ENCODE results near the gene BBC3. TPM values are rescaled to one million over a fixed set of nuclear protein-coding genes. Genes with fewer than 3 reads are reported as not detected.
A peak's percentile ranks its signal among the peaks of the same experiment; 100 is the strongest.

BBC3 gene
- total and polyA plus RNA-seq, 2 of the 4 experiments (the other 2 are of a cell fraction): 1.6 to 6.5 TPM

GRCh38 chr19:47228937-47229675, 1.9 kb downstream of the BBC3 start (continued):
- no peak for TF ChIP-seq MAZ (IDR thresholded peaks at IDR 0.05; ENCODE audit: borderline replicate concordance, low read depth, low read length)
- TF ChIP-seq CEBPB (IDR thresholded peaks at IDR 0.05; ENCODE audit: low read depth, low read length): no peak
- TF ChIP-seq POLR2A (IDR thresholded peaks at IDR 0.05; ENCODE audit: low read depth, low read length): no peak

GRCh38 chr19:47228168-47228936, 2.6 kb downstream of the BBC3 start:
- peak; percentile 1; the same call in 1 of the 2 replicates for ATAC-seq (ENCODE audit: low read depth)
- H2BK5ac ChIP-seq (ENCODE audit: low read depth, low read length, poor library complexity, severe bottlenecking): peak overlapping the region; percentile 90
- peak overlapping the region; percentile 97 for H3K9ac ChIP-seq (ENCODE audit: low read depth, low read length)
- WGBS, 2 experiments (ENCODE audit: extremely low coverage in 2 of 2, insufficient read length in 1 of 2): 12% methylated on average over 18 of the region's 50 CpGs; no CpG with 5 or more reads in 1 of the 2 experiments
- peak overlapping the region; percentile 76 for H2BK120ac ChIP-seq (ENCODE audit: low read depth, low read length)
- ChIA-PET POLR2A (ENCODE audit: unreplicated experiment) (no interaction called here), CTCF (no interaction called here)
- no peaks in the 10 kb centered on the region for H3K9me3 ChIP-seq (ENCODE audit: control insufficient read depth, insufficient read depth, low read length)
- peak overlapping the region; percentile 3 for H3K18ac ChIP-seq (ENCODE audit: low read depth, low read length)
- no peak for TF ChIP-seq USF2 (IDR thresholded peaks at IDR 0.05; ENCODE audit: low read depth, low read length)
- TF ChIP-seq FOS (IDR thresholded peaks at IDR 0.05; ENCODE audit: low read depth, low read length): no peak
- no peak for TF ChIP-seq MXI1 (IDR thresholded peaks at IDR 0.05; ENCODE audit: borderline replicate concordance, low read depth, low read length)
- no peak for TF ChIP-seq MAZ (IDR thresholded peaks at IDR 0.05; ENCODE audit: borderline replicate concordance, low read depth, low read length)
- intact Hi-C loops (cut with micrococcal nuclease): no loop called here
- no TSS peak for BruUV-seq (replicated peaks)
- H2AK9ac ChIP-seq (replicated peaks; ENCODE audit: low read depth, low read length, poor library complexity): peak overlapping the region; percentile 95
- peaks cover 21% of the 10 kb centered on the region for H3K9me1 ChIP-seq (ENCODE audit: insufficient read depth, low read length)
- H2BK20ac ChIP-seq (ENCODE audit: low read depth, low read length): peak overlapping the region; percentile 46; the same call in 1 of the 2 replicates
- peak overlapping the region; percentile 97 for H3K27ac ChIP-seq (ENCODE audit: insufficient read depth, low read length)
- H3K36me3 ChIP-seq (ENCODE audit: control insufficient read depth, insufficient read depth, low read length): peaks cover 4% of the 10 kb centered on the region; the same call in 1 of the 2 replicates
- peak overlapping the region; percentile 22; the same call in 2 of the 3 replicates for H2BK15ac ChIP-seq (ENCODE audit: low read depth, low read length)
- peak overlapping the region; percentile 96 for H3K4me3 ChIP-seq (ENCODE audit: insufficient read depth, low read depth, low read length)
- peak overlapping the region; percentile 72 for H3K4ac ChIP-seq (ENCODE audit: low read depth, low read length)
- H4K5ac ChIP-seq (ENCODE audit: low read depth, low read length): 0 out of 2 replicates have a peak overlapping the region, but pooled peaks have one; percentile 0
- H3K27me3 ChIP-seq (ENCODE audit: control insufficient read depth, insufficient read depth, low read length): no peaks in the 10 kb centered on the region
- H3K23ac ChIP-seq (ENCODE audit: low read depth, low read length): peak overlapping the region; percentile 96
- no peak overlapping the region; the same call in 1 of the 2 replicates for H3K56ac ChIP-seq (ENCODE audit: extremely low read depth, insufficient read depth, low read length)
- peak overlapping the region; percentile 73 for H2AFZ ChIP-seq (replicated peaks; ENCODE audit: low read length, poor library complexity)
- DNase-seq: peak; percentile 17
- H2AK5ac ChIP-seq (ENCODE audit: low read depth, low read length): peak overlapping the region; percentile 99
- dilution Hi-C loops (cut with HindIII; ENCODE audit: low sequenced_read_pairs, unreplicated experiment): no loop called here
- peak overlapping the region in 1 of 2 experiments; percentile 60; a peak in 2 of 4 replicates for H4K8ac ChIP-seq (ENCODE audit: low read depth in 2 of 2, low read length in 2 of 2)
- in situ Hi-C loops (cut with MboI; ENCODE audit: low sequenced_read_pairs): no loop called here
- peak overlapping the region; percentile 98 for H3K4me2 ChIP-seq (ENCODE audit: low read depth, low read length)
- peaks cover 38% of the 10 kb centered on the region for H4K20me1 ChIP-seq (ENCODE audit: insufficient read depth, low read length)
- H3K4me1 ChIP-seq (ENCODE audit: control insufficient read depth, insufficient read depth, low read length): peaks cover 29% of the 10 kb centered on the region
- peak overlapping the region; percentile 53 for H4K91ac ChIP-seq (ENCODE audit: insufficient read depth, low read depth, low read length)
- peak overlapping the region; percentile 92 for H3K14ac ChIP-seq (replicated peaks; ENCODE audit: low read depth, low read length)
- peaks cover 10 to 65% of the 10 kb centered on the region in 2 experiments for H3K79me1 ChIP-seq (ENCODE audit: low read depth in 1 of 2, low read length in 2 of 2)
